GM18498 (cell line): ENCODE data around the gene NDUFB4.

ENCODE experiments used
- ATAC-seq: cut with Tn5 transposase; IDR thresholded peaks from one replicate; pipeline ENCODE4 v1.9.1; 2021; ENCODE audit warnings: mild to moderate bottlenecking, moderate library complexity; ENCODE audit not compliant: unreplicated experiment

Gene NDUFB4

GRCh38 chr3:120596116-120596852 is at the start of gene NDUFB4:
TSS of gene NDUFB4 (plus strand) at chr3:120596336. CDS start at chr3:120596360, 24 bp downstream.
- ATAC-seq, result peak; percentile 93

- ATAC-seq, result no peak
Measured at GRCh38 chr3:120550546-120550945, 45.6 kb upstream of the NDUFB4 start.

- no peak for ATAC-seq
Measured at GRCh38 chr3:120552184-120553172, 43.7 kb upstream of the NDUFB4 start.

- ATAC-seq, result no peak
Measured at GRCh38 chr3:120554812-120555606, 41.1 kb upstream of the NDUFB4 start.

- no peak for ATAC-seq
Measured at GRCh38 chr3:120555657-120556509, 40.3 kb upstream of the NDUFB4 start.

- no peak for ATAC-seq
Measured at GRCh38 chr3:120557115-120557514, 39.0 kb upstream of the NDUFB4 start.

GRCh38 chr3:120558771-120559241 is 37.3 kb upstream of the NDUFB4 start:
- peak; percentile 88 for ATAC-seq

- ATAC-seq, result peak; percentile 37
Measured at GRCh38 chr3:120559242-120560061, 36.7 kb upstream of the NDUFB4 start.

GRCh38 chr3:120560304-120561250 is 35.6 kb upstream of the NDUFB4 start:
- ATAC-seq, result no peak

- peak; percentile 56 for ATAC-seq
Measured at GRCh38 chr3:120561251-120562045, 34.7 kb upstream of the NDUFB4 start.

- ATAC-seq, result no peak
Measured at GRCh38 chr3:120563356-120564022, 32.6 kb upstream of the NDUFB4 start.

GRCh38 chr3:120566243-120566975 is 29.7 kb upstream of the NDUFB4 start:
- no peak for ATAC-seq

- peak; percentile 67 for ATAC-seq
Measured at GRCh38 chr3:120567370-120568201, 28.6 kb upstream of the NDUFB4 start.

GRCh38 chr3:120568202-120568531 is 28.0 kb upstream of the NDUFB4 start:
- no peak for ATAC-seq

- no peak for ATAC-seq
Measured at GRCh38 chr3:120568598-120568997, 27.5 kb upstream of the NDUFB4 start.
